ENCODE data around the gene SIPA1L3.

SIPA1L3 gene

DNA sequence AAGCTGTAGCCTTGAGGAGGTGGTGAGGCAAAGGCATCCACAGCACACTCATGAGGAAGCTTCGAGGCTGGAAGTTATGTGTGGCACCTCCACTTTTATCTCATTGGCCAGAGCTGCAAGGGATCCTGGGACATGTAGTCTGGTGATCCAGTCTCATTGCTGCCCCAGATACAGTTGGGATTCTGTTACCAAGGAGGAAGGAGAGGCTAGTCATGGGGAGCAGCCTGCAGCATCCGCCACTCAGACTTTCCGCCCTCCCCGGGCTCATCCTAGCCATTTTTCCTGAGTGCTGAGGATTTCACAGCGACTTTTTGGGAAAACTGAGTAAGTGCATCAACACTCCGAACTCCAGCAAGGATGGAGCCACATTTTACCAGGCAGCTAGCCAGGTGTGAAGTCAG, 242.7 kb downstream of the SIPA1L3 start:
- DNase-seq (ENCODE audit: low read depth, low spot score): no peak

GRCh38 chr19:38151242-38151641, 244.2 kb downstream of the SIPA1L3 start:
- no peak for DNase-seq (ENCODE audit: low read depth, low spot score)

GRCh38 chr19:38152461-38153379, 245.7 kb downstream of the SIPA1L3 start:
- DNase-seq (ENCODE audit: low read depth, low spot score): no peak

GRCh38 chr19:38155453-38155852, 248.4 kb downstream of the SIPA1L3 start:
- DNase-seq (ENCODE audit: low read depth, low spot score): no peak

GRCh38 chr19:38158730-38159129, 251.7 kb downstream of the SIPA1L3 start:
- no peak for DNase-seq (ENCODE audit: low read depth, low spot score)

GRCh38 chr19:38162094-38162493, 255.1 kb downstream of the SIPA1L3 start:
- no peak for DNase-seq (ENCODE audit: low read depth, low spot score)

GRCh38 chr19:38162632-38163031, 255.6 kb downstream of the SIPA1L3 start:
- no peak for DNase-seq (ENCODE audit: low read depth, low spot score)

- no peak for DNase-seq (ENCODE audit: low read depth, low spot score)
Observed at GRCh38 chr19:38163419-38164290, 256.6 kb downstream of the SIPA1L3 start.

DNA sequence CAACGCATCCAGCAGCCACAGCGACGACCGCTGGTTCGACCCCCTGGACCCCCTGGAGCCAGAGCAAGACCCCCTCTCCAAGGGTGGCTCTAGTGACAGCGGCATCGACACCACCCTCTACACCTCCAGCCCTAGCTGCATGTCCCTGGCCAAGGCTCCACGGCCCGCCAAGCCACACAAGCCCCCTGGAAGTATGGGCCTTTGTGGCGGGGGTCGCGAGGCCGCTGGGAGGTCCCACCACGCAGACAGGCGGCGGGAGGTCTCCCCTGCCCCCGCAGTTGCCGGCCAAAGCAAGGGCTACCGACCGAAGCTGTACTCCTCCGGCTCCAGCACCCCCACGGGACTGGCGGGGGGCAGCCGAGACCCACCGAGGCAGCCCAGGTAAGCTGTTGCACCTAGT, 257.5 kb downstream of the SIPA1L3 start:
- no peak for DNase-seq (ENCODE audit: low read depth, low spot score)

GRCh38 chr19:38165335-38165734, 258.3 kb downstream of the SIPA1L3 start:
- no peak for DNase-seq (ENCODE audit: low read depth, low spot score)

DNA sequence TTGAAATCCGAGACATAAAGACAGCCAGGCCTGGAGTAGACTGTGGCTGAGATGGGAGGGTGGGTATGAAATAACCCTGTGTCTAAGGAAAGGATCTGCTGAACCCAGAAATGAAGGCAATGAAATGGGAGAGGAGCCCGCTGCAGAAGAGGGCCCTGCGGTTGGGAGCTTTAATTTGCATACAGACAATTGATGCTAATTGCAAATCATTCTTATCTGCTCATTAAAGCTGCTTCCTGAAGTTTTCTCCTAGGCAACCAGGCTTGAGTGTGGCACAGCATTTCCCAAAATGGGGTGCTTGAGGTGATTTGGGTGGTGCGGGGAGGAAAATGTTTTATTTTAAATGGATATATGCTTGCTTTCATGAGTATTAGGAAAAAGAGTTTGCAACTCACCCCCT, 261.6 kb downstream of the SIPA1L3 start:
- no peak for DNase-seq (ENCODE audit: low read depth, low spot score)

- DNase-seq (ENCODE audit: low read depth, low spot score): no peak
Observed at GRCh38 chr19:38170334-38170733, 263.3 kb downstream of the SIPA1L3 start.

DNA sequence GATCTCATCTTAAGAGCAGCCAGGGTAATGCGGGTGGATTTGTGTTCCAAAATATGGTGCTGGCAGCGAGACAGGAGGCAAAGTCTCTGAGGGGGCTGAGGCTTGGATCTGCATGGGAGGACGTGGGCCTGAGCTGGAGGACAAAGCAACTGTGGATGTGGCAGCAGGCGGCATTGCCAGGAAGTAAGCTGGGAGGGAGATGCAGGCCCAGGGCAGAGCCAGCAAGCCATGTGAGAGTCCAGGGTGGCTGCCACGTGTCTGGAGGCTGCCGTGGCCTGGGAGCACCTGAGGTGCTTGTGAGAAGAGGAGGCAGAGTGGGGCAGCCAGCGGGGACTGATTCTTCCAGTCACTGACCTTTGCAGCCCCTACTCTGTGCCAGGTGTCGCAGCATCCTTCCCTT, 265.0 kb downstream of the SIPA1L3 start:
- DNase-seq (ENCODE audit: low read depth, low spot score): no peak

DNA sequence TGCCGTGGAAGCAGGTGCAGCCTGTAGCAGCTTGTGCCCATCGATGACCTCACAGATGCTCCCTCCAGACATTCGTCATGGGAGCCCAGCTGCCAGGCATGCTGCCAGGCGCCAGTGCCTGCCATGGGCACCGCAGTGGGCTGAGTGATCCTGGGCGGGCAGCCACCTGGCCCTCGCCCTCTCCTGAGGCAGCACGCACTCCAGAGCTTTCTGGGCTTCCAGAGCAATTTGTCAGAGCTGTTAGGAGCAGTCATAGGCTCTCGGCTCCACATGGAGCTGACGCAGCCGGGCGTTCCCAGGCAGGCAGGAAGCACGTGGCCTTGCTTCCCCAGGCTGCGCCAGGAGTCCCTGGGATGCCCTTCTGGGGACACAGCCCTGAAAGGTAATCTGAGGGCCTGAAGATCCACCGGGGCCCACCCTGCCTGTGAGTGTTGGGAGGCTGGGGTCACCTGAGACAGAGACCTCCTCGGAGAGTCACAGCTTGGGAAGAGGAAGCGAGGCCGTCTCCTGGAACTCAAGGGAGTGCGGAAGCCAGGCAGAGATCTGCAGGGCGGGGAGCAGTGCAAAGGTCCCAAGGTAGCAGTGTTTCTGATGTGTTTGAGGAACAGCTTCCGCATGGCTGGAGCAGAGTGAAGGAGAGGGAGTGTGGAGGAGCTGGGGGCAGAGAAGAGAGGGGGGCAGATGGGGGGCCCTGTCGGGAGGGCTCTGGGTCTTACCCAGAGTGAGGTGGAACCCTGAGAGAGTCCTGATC, 266.5 kb downstream of the SIPA1L3 start:
- no peak for DNase-seq (ENCODE audit: low read depth, low spot score)

GRCh38 chr19:38175422-38175821, 268.4 kb downstream of the SIPA1L3 start:
- no peak for DNase-seq (ENCODE audit: low read depth, low spot score)

GRCh38 chr19:38180071-38180470, 273.1 kb downstream of the SIPA1L3 start:
- DNase-seq (ENCODE audit: low read depth, low spot score): no peak

GRCh38 chr19:38182536-38183210, 275.7 kb downstream of the SIPA1L3 start:
- DNase-seq (ENCODE audit: low read depth, low spot score): no peak

- DNase-seq (ENCODE audit: low read depth, low spot score): peak; percentile 80
Observed at GRCh38 chr19:38183251-38183897, 276.4 kb downstream of the SIPA1L3 start.

- DNase-seq (ENCODE audit: low read depth, low spot score): no peak
Observed at GRCh38 chr19:38184815-38185214, 277.8 kb downstream of the SIPA1L3 start.

GRCh38 chr19:38185562-38185961, 278.6 kb downstream of the SIPA1L3 start:
- no peak for DNase-seq (ENCODE audit: low read depth, low spot score)

DNA sequence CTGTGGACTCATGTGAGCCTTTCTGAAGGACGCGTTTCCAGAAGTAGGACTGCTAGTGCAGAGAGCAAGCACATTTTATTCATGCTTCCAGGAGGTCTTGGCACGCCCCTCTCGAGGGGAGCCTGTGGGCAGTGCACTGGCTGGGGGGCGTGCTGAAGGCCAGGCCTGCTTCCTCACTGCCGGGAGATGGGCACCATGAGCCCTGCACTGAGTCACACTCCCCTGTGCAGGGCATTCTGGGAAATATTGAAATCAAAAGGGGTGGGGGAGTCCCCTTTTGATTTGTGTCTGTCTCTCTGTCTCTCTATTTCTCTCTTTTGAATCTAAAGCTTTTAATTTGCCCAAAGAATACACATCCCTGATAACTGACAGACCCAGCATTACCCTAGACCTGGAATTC, 283.1 kb downstream of the SIPA1L3 start:
- no peak for DNase-seq (ENCODE audit: low read depth, low spot score)

Measured in ELF-1 (cell line).